Stimulated activated CD8-positive, alpha-beta memory T cell treated with anti-CD3 and anti-CD28 coated beads, Interleukin-15, amount 100 ng/mL, for 4 hours (primary cell): ENCODE measurements around the gene OBP2A.

Source experiments
- DNase-seq, 2 donors: peaks; one replicate each; pipeline ENCODE4 v3.0.0-alpha.2; 2020; ENCODE audit warnings: low read depth in 2 of 2

The OBP2A gene

DNA sequence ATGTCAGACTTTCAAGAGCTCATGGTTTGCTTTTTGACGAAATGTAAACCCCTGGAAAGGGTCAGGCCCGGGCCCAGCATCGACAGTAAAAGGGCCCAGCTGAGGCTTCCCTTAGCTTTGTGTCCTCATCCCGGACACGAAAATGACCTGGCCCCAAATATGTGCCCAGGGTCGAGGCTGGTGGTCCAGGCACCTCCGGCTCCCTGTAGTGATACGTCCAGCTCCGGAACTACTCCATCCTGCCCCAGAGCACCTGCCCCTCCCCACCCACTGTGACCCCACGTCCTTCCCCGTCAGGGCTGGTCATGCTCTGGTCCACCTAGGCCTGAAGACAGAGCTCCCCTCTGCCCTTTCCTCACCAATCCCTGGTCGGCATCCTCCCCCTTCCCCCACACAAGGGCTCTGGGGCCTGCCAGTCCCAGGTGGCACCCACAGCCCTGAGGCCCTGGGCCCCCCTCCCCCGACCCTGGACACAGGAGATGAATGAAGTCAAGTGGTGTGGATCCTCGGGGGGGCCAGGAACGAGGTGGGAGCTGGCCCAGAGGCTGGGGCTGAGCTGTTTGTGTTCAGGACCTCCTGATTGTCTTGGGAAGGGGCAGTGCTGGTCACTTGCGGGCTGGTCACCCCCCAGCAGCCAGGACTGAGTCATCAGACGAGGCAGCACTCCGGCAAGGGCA is 6.2 kb downstream of the OBP2A start:
- no peak for DNase-seq

DNA sequence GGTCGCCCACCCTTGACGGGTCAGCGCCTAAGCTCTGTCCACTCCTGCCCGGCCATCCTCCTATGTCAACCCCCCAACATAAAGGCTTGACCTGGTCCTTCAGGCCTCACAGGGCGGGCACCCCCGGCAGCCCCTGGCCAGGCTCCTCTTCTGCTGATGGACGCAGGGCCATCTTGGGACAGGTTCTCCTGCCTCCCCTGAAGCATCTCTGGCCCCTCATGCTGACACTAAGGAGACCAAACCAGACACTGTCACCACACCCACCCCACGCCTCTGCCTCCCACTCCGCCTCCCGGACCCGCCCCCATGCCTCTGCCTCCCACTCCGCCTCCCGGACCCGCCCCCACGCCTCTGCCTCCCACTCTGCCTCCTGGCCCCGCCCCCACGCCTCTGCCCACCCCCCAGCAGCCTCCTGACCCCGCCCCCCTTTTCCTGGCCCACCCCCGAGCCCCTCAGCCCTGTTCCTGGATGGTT is 6.8 kb downstream of the OBP2A start:
- DNase-seq, result no peak

DNA sequence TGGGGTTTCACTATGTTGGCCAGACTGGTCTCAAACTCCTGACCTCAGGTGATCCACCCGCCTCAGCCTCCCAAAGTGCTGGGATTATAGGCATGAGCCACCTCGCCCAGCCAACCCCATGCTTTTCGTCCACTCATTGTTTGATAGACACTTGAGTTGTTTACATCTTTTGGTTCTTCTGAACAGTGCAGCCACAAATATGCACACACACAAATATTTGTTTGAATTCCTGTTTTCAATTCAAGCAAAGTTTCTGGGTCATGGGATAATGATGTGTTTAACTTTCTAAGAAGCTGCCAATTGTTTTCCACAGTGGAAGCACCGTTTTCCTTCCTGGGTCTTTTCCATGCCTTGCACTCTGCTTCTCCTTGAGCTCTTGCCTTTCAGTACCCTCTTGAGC is 8.8 kb downstream of the OBP2A start:
- no peak for DNase-seq

DNA sequence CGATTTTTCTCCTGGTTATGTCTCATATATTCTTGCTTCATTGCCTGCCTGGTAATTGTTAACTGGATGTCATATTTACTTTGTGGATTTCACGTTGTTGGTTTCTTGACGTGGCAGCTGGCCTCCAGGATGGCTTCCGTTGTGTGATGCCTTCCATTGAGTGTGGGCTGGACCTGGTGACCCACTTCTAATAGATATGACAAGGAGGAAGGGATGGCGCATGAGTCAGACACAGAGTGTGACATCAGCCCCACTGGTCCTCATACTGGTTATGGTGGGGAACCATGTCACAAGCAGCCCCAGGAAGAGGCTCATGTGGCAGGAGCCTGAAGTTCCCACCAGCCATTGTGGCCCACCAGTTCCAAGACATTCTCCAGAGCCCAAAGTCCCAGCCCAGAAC is 9.3 kb downstream of the OBP2A start:
- DNase-seq, result no peak

DNA sequence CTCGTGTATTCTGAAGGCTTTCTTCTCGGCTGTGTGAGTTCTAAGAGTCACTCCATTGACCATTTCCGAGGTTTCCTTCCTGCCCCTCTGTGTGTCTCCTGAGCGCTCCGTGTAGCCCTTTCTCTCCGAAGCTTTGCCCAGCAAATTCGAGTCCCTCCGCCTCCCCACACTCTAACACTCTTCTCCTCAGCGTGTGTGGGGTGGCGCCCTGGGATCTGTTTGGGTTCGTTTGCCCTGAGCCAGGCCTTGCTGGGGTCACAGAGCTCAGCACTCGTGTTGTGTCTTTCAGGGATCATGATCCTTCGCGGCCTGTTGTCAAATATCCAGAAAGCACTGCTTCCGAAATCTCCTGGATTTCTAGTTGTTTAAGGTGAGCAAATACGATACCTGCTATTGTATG is 10.0 kb downstream of the OBP2A start:
- DNase-seq, result no peak

DNA sequence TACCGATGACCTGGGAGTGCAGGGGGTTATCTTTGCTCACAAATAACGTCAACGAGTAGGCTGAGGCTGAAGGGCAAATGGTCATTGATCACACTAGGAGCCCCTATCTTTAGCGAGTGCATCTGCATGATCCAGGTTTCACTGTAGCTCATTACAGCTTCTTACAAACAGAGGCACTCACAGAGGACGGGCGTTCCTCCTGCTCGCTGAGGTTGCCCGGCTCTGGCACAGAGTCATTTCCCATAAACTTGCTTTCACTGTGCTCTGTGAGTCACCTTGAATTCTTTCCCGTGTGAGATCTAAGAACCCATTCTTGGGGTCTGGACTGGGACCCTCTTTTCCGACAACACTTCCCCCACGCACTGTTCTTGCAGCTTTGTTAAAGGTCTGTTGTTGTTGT is 13.7 kb downstream of the OBP2A start:
- DNase-seq, result no peak

DNA sequence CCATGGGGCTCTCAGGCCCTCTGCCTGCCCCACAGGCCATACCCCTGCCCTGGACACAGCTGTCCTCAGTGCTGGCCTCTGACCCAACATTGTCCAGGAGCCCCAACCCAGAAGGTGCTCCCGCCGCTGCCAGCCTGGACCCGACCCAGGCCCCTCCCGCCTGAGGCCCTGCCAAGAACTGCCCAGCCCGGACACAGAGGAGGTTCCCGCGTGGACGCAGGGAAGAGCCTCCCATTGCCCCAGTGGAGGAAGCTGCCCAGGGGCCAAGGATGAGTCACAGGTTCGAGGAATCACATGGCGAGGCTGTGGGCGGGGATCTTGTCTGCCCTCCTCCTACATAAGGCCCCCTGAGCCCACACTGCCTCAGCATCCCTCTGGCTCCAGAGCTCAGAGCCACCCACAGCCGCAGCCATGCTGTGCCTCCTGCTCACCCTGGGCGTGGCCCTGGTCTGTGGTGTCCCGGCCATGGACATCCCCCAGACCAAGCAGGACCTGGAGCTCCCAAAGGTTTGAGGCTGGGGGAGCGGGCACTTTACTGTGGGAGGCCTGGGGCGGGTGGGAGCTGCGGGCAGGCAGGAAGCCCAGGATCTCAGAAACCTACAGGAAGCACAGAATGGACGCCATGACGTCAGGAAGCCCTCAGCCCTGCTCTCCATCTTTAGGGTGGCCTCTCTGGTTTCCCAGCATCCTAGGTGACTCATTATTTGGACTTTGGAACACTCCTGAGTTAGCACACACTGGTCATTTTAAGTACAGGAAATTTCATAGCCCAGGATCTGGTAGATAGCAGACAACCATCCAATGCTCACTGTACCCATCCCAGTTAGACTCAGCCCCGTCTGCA is 15.7 kb downstream of the OBP2A start, which contains the start of gene PAEP:
TSS of gene PAEP (plus strand) at position 366 of the 844 bp plus-strand sequence.
- DNase-seq, result no peak

DNA sequence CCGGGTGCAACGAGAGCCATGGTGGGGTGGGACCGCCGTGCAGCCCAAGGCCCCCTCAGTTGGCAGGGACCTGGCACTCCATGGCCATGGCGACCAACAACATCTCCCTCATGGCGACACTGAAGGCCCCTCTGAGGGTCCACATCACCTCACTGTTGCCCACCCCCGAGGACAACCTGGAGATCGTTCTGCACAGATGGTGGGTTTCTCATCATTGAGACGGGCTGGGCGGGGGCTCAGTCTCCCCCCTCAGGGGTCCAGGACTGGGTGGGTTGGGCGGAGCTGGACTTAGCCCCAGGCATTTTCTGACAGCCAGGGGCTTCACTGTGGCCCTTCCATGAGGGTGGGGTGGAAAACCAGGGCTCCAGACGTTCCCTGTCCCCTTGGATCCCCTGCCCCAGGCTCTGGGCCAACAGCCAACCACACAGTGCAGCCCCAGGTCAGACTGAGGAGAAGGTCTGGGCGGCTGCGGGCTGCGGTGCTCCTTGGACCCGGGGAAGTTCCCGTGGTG is 16.4 kb downstream of the OBP2A start:
- DNase-seq, result no peak

DNA sequence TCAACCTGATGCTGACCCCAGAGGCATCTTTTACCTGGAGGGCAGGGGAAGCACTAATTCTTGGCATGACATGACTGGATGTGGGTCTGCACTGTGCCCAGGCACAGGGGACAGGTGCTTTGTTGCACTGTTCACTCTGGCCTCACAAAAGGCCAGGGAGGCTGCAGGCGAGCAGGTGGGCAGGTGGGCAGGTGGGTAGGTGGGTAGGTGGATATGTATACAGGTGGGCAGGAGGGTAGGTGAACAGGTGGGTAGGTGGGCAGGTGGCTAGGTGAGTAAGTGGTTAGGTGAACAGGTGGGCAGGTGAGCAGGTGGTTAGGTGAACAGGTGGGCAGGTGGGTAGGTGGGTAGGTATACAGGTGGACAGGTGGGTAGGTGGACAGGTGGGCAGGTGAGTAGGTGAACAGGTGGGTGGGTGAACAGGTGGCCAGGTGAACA is 17.1 kb downstream of the OBP2A start:
- DNase-seq, result no peak

DNA sequence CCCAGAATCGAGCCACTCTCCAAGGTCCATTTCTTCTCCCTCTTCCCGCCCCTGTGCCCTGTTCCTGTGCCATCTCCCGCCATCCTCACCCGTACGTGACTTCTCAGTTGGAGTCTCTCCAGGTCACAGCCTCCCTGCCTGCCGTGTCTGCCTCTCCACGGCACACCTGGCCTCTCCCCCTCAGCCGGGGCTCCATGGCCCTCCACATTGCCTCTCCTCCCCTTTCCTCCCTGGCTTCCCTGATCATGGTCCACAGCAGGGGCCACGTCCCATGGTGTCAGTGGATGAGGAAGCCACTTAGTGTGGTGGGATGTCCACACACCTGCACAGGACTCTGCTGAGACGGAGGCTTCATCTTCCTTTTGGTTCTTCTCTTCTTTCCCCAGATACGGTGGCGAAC is 17.9 kb downstream of the OBP2A start:
- DNase-seq, result no peak

DNA sequence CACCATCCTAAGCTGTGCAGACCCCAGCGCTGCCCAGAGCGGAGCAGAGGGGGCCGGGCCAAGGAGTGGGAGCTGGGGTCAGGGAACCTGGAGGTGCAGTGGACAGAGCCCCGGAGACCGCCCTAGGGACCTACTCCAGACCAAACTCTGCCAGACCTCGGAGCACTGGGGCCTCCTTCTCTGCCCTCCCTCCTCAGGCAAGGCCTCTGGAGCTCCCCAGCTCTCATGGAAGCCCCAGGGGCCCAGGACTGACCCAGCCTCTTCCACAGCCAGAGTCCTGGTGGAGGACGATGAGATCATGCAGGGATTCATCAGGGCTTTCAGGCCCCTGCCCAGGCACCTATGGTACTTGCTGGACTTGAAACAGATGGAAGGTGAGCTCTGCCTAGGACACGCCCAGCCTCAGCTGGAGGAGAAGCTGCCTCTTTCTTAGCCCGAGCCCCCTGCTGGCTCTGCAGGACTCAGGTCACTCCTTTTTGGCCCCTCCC is 19.3 kb downstream of the OBP2A start:
- no peak for DNase-seq

DNA sequence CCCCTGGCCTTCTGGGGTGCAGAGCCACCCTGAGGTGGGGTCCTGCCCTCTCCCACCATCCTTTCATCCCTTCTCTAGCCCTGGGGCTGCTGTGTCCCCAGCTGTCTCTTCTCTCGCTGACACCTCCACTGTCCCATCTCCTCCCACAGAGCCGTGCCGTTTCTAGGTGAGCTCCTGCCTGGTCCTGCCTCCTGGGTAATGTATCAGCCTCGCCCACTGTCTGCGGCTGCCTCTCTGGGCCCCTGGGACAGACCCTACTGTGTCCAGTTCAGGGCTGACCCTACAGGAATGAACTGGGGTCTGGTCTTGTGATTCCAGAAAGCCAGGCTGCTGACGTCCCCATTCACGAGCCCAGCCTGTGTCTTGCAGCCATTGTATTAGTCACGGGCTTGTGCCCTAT is 19.7 kb downstream of the OBP2A start:
- no peak for DNase-seq

DNA sequence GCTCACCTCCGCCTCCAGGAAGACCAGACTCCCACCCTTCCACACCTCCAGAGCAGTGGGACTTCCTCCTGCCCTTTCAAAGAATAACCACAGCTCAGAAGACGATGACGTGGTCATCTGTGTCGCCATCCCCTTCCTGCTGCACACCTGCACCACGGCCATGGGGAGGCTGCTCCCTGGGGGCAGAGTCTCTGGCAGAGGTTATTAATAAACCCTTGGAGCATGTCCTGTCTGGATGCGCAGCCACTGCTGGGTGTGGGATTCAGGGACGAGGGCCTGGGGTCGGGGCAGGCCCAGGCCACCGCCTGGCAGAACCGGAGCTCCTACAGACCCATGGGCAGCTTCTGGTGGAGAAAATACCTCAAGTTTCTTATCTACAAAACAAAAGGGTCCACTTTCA is 20.6 kb downstream of the OBP2A start:
- DNase-seq, result no peak

DNA sequence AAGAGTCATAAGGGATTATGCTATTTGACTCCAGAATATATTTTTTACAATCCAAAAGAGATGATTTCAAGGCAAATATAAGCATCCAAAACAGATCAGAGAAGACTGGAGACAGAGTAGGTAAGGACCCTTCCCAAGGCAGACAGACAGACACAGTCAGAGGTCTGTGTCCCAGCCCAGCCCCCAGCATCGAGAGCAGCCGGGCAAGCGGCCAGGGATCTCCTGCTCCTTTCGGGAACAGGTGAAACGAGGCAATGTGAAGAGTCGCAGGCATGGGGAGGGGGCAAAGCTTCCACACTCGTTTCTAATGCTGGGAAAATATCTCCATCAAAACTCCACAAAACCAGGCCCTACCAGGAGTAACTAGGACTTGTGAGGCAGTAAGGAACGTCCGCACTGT is 21.4 kb downstream of the OBP2A start:
- DNase-seq, result no peak

DNA sequence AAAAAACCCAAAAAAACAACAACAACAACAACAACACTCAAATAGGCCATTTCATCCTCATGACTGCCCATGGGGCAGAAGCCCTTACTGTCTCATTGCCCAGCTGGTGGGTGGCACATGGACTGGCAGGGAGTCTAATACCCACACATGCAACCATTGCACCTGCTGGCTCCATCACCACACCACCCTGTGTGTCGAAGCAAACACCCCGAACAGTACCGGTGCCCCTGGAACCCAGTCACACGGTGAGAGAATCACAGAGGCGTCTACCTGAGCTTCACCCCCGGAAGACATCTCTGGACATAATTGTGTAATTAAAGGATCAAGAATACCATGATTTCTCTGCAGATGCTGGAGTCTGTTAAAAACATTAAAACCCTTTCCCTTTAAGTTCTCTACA is 22.1 kb downstream of the OBP2A start:
- no peak for DNase-seq

DNA sequence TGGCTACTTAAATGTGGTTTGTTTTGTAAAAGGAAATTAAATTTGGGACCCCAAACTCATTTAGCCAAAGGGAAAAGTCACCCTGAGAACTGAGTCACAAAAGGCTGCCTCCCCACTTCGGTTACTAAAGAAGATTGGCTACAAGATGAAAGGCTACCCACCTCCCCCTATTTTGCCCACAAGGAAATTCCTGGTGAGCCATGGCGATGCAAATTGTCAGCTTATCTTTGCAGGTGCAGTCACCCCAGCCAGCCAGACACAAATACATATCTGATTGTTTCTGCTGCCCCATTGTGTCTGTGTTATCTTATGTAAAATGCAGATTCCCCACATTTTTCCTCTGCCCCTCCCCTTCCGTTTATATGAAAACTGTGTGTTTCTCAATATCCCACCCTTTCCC is 24.5 kb downstream of the OBP2A start:
- no peak for DNase-seq

DNA sequence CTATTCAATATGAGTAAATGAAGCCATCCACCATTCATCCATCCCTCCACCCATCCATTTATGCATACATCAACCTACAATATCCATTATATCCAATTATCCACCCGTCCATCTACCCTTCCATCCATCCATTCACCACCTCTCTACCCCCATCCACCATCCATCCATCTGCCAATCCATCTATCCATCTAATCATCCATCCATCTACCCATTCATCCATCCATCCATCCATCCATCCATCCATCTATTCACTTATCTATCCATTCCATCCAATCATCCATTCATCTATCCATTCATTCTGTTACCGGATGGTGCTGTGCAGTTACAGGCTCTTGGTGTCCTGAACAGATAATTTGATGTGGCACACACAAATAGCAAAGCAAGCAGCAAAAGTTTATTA is 26.3 kb downstream of the OBP2A start:
- no peak for DNase-seq

DNA sequence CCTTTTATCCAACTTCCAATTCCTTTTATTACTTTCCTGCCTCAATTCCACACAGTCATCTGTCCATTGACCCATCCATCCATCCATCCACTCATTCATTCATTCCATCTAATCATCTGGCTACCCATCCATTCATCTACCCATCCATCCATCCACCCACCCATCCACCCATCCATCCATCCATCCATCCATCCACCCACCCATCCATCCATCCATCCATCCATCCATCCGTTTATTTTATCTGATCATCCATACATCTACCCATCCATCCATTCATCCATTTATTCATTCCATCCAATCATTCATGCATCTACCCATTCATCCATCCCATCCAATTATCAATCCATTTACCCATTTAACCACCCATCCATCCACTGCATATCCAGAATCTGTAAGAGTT is 27.2 kb downstream of the OBP2A start:
- no peak for DNase-seq

DNA sequence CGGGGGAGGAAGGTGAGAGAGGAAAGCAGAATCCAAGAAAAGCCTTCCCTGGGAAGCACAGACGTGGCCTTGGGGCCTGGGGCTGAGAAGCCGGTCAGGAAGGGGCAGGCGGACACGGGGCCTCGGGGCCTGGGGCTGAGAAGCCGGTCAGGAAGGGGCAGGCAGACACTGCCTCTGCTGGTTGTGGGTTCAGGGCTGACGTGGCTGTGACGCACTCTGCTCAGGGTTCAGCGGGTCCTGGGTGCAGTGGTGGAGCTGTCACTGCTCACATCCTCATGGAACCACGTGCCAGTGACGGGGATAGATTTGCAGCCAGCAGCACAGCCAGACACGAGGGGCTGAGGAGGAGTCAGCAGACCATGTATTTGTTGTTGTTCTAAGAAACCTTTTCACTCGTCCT is 28.4 kb downstream of the OBP2A start:
- no peak for DNase-seq

DNA sequence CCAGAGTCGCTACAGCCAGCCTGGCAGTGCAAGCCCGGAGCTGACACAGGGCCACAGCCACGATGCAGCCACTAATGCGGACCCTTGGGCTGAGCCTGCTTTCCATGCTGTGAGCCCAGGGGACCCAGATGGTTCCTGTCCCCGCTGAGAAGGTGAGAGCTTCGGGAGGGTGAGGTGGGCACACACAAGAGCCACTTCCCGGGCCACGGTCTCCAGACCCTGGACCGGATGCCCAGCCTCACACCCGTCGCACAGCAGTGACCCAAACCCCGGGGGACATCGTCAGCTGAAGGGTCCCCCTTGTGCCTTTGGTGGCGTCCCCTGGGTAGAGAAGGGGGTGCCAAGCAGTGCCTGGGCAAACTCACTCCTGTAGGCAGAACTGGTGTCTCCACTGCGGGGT is 29.0 kb downstream of the OBP2A start:
- DNase-seq, result no peak

DNA sequence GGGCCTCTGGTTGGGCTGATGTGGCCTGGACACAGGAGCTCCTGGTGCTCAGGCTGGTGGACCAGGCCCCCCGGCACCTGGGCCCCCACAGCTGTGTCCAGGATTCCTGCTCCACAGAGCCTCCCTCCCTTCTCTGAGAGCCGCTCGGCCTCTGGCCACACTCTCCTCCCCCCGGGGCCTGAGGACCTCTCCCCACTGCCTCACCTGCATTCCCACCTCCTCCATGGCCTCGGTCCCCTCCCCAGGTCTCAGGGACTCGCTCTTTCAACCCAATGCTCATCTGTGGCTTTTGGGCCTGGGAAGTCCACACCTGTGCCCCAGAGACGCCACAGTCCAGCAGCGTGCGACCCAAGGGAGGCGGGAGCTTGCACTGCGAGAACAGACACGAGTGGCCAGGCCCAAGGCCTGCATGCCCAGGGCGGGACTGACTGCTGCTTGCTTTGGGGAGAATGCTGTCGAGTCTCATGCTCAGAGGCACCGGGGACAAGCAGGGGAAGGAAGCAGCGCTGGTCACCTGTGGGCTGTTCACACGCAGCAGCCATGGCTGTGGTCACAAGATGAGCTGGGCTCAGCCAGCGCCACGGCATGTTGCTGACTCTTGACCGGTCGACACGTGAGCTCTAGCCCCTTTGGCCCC is 30.2 kb downstream of the OBP2A start:
- DNase-seq, result no peak

DNA sequence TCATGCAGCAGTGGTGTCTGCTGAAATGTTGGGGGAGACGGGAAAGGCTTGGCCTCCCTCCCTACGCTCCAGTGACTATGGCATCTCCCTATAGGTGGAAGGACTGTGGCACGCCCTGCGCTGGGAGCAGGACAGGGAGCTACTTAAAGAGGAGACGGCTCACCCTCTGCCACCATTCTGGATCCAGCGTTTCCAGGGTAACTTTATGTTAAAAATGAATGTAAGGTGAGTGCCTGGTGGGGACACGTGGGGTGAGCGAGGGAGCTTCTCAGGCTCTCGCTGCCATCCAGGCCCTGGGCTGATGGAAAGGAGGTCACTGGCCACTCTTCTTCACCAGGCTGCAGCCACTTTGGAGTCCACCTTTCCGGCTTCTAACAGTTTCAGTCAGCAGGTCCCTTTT is 31.3 kb downstream of the OBP2A start:
- no peak for DNase-seq
